Measurements from ENCODE around the gene COL5A1.

Gene COL5A1

GRCh38 chr9:134867917-134868750 is 226.5 kb downstream of the COL5A1 start:
- no peak for TF ChIP-seq CTCF (conservative IDR thresholded peaks at IDR 0.05; ENCODE audit: control insufficient read depth, insufficient read depth, low read depth, low read length)
- H3K4me3 ChIP-seq (ENCODE audit: control insufficient read depth, low read depth, low read length), result no peak overlapping the region
- DNase-seq (ENCODE audit: low read depth), result no peak

GRCh38 chr9:134868751-134869553 is 227.3 kb downstream of the COL5A1 start:
- H3K4me3 ChIP-seq (ENCODE audit: control insufficient read depth, low read depth, low read length), result no peak overlapping the region
- no peak for TF ChIP-seq CTCF (conservative IDR thresholded peaks at IDR 0.05; ENCODE audit: control insufficient read depth, insufficient read depth, low read depth, low read length)
- no peak for DNase-seq (ENCODE audit: low read depth)

- TF ChIP-seq CTCF (conservative IDR thresholded peaks at IDR 0.05; ENCODE audit: control insufficient read depth, insufficient read depth, low read depth, low read length), result no peak
- H3K4me3 ChIP-seq (ENCODE audit: control insufficient read depth, low read depth, low read length), result no peak overlapping the region
- DNase-seq (ENCODE audit: low read depth), result no peak
Measured at GRCh38 chr9:134869554-134870300, 228.1 kb downstream of the COL5A1 start.

- no peak for TF ChIP-seq CTCF (conservative IDR thresholded peaks at IDR 0.05; ENCODE audit: control insufficient read depth, insufficient read depth, low read depth, low read length)
- DNase-seq (ENCODE audit: low read depth), result no peak
- no peak overlapping the region for H3K4me3 ChIP-seq (ENCODE audit: control insufficient read depth, low read depth, low read length)
Measured at GRCh38 chr9:134870301-134870694, 228.7 kb downstream of the COL5A1 start.

- no peak for TF ChIP-seq CTCF (conservative IDR thresholded peaks at IDR 0.05; ENCODE audit: control insufficient read depth, insufficient read depth, low read depth, low read length)
- H3K4me3 ChIP-seq (ENCODE audit: control insufficient read depth, low read depth, low read length), result no peak overlapping the region
- DNase-seq (ENCODE audit: low read depth), result no peak
Measured at GRCh38 chr9:134870746-134871662, 229.4 kb downstream of the COL5A1 start.
